ENCODE data around the gene PABPN1L.

DNA sequence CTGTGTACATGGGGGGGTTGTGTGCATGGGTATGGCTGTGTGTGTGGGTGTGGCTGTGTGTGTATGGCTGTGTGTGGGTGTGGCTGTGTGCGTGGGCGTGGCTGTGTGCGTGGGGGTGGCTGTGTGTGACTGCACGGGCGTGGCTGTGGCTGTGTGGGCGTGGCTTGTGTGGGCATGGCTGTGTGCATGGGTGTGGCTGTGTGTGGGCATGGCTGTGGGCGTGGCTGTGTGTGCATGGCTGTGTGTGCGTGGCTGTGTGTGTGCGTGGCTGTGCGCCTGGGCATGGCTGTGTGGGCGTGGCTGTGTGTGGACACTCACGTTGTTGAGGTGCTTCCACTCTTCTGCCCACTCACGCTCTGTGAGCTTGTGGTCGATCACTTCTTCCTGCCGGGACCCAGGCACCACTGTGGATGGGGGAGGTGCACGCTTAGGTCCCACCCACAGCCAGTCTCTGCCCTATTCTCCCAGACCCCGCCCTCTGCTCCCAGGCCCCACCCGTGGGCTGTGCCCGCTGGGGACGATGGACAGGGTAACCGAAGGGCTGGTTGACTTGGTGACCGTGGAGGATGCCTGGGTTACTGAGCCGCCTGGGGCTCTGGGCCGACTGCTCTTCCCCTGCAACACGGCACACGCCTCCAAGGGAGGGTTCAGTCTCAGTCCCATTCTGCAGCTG lies 16.0 kb upstream of the PABPN1L start:
- TF ChIP-seq, protein P1, sequence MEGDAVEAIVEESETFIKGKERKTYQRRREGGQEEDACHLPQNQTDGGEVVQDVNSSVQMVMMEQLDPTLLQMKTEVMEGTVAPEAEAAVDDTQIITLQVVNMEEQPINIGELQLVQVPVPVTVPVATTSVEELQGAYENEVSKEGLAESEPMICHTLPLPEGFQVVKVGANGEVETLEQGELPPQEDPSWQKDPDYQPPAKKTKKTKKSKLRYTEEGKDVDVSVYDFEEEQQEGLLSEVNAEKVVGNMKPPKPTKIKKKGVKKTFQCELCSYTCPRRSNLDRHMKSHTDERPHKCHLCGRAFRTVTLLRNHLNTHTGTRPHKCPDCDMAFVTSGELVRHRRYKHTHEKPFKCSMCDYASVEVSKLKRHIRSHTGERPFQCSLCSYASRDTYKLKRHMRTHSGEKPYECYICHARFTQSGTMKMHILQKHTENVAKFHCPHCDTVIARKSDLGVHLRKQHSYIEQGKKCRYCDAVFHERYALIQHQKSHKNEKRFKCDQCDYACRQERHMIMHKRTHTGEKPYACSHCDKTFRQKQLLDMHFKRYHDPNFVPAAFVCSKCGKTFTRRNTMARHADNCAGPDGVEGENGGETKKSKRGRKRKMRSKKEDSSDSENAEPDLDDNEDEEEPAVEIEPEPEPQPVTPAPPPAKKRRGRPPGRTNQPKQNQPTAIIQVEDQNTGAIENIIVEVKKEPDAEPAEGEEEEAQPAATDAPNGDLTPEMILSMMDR (IDR thresholded peaks at IDR 0.05): no peak
- TF ChIP-seq POLR2A (IDR thresholded peaks at IDR 0.05): no peak

All from adrenal gland (tissue), 5 donors.